Activated CD4-positive, alpha-beta T cell treated with anti-CD3 and anti-CD28 coated beads, Interleukin-2, amount 50 U/mL, for 24 hours (primary cell): ENCODE results near the gene DPP8.

Source experiments
- DNase-seq, 2 donors: peaks; one replicate each; pipeline ENCODE4 v3.0.0-alpha.2; 2020; ENCODE audit warnings: low read depth in 1 of 2, low spot score in 1 of 2

Gene DPP8

DNA sequence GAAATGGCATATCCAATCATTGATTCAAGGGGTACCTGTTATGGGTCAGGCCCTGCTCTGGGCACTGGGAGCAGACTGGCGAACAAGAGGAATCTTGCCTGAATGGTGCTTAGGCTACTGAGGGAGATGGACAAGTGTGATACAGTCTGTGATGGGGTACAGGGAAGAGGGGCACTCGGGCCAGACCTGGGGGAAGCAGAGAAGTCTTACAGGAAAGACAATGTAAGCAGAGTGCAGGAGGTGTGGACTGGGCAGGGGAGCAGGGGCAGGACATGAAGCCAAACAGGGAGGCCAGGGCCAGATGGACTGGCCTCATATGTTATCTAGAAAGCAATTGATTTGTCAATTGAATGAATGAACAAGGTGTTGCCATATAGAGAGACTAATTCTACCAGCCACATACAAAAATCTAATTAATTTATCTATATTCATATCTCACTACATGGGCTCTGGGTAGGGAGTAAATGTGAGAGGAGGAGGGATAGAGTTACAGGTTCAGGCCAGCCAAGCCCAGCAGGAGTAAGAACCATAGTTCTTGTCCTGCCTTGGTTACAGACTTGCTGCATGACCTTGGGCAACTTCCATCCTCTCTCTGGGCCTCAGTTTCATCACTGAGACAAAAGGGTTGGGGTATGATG is 91.2 kb downstream of the DPP8 start:
- DNase-seq: no peak

DNA sequence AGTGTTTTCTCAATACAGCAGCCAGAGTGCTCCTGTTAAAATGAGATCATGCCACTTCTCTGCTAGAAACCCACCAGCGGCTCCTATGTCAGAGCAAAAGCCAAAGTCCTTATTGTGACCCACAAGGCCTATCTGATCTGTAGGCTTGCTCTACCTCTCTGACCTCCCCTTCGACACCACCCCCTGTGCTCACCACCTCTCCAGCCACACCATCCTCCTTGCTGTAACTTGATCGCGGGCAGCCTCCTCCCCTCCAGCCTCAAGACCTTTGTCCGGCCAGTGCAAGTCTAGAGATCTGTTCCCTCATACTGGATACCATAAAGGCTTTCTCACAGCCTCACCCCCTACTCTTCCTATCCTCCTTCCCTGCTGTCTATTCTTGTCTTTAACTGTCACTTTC is 92.8 kb downstream of the DPP8 start:
- DNase-seq: no peak

DNA sequence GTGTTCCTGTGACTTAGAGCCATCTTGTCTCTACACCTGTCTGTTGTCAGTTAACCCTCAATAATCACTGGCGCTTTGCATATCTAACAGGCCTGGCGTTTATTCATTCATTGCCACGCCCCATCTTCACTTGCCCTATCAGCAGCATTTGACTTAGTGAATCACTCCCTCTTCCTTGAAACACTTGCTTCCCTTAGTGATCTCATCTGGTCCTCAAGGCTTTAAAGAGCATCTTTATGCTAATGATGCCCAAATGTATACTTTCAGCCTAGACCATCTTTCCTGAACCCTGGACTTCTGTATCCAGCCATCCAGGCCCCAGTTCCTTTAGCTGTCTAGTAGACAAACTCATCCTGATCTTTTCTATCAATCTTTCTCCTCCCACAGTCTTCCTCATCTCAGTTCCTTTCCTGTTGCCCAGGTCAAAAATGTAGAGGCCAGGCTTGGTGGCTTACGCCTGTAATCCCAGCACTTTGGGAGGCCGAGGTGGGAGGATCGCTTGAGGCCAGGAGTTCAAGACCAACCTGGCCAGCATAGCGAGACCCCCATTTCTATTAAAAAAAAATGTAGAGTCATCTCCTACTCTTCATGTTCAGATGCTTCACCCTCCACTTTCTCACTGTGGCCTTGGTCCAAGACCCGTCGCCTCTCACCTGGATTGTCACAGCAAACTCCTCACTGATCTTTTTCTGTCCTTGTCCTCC is 93.4 kb downstream of the DPP8 start:
- DNase-seq: no peak

DNA sequence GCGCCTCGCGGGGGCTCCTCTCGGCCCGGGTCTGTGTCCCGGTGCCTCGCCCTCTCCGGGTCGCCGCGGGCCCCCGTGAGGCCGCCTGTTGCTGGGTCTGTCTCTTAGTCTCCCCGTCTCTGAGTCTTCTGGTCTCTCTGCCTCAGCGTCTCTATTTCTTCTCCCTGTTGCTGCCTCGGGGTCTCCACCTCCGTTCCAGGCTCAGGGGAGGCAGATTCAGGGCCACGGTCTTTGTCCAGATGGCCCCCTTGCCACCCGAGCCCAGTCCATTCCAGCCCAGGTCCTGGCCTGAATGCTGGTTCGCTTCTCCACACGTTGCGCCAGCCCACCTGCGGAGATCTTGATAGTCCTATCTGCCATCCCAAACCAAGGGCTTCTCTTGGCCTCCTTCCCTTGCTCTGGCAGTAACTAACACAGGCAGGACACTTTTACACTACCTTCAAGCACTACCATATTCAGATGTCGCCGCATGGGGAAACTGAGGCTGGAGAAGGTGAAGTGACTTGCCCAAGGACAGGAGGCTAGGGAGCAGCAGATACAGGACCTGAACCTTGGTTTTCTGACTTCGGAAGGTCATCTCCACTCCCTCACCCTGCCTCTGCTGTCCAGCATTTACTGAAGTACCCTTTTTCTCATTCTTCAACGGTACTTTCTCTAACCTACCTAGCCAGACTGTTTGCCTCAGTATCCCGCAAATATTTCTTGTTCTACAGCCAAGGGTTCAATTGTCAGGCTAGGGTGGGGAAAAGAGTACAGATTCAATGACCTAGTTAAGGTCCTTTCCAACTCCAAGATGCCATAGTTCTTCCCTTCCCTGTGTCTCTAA is 94.1 kb downstream of the DPP8 start:
- no peak for DNase-seq

DNA sequence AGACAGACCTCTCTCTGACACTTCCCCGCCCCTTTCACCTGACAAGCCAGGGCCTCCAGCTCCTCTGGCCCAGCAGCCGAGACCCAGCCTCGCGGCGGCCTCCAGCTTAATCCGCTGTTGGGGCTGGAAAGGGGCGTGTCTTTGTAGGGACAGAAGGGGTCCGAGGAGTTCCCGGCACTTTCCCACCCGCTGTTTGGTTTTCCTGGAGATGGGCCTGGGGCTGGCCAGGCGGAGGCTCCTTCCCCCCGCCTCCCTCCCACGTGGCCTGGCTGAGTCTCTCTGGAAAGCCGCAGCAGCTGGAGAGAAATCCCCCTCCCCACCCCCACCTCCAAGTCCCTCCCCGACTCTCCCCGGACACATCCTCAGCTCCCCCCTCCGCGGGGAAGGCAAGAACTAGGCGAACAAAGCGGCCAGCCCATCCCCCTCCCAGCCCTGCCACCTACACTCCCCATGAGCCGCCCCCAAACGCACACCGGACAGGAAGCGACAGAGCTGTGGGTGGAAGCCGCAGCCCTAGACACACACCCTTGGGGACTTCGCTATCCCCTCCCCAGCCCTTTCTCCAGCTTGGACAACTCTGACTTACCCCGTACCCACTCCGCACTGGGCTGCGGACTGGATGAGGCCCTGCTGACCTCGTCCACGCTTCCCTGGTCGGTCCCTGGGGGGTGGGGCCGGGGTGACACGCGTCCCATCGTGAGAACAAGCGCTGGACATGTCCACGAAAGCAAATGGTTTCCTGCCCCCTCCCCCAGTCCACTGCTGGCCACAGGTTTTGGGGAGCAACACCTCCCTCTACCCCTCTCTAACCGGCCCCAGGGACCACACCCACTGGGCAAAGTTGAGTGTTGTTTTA is 95.9 kb downstream of the DPP8 start:
- DNase-seq: no peak

- DNase-seq: no peak
These were observed 96.5 kb downstream of the DPP8 start for GRCh38 chr15:65420975-65421359.

GRCh38 chr15:65418596-65418995 is 98.9 kb downstream of the DPP8 start:
- DNase-seq: no peak

GRCh38 chr15:65416845-65417416 is 100.6 kb downstream of the DPP8 start:
- DNase-seq: no peak

DNA sequence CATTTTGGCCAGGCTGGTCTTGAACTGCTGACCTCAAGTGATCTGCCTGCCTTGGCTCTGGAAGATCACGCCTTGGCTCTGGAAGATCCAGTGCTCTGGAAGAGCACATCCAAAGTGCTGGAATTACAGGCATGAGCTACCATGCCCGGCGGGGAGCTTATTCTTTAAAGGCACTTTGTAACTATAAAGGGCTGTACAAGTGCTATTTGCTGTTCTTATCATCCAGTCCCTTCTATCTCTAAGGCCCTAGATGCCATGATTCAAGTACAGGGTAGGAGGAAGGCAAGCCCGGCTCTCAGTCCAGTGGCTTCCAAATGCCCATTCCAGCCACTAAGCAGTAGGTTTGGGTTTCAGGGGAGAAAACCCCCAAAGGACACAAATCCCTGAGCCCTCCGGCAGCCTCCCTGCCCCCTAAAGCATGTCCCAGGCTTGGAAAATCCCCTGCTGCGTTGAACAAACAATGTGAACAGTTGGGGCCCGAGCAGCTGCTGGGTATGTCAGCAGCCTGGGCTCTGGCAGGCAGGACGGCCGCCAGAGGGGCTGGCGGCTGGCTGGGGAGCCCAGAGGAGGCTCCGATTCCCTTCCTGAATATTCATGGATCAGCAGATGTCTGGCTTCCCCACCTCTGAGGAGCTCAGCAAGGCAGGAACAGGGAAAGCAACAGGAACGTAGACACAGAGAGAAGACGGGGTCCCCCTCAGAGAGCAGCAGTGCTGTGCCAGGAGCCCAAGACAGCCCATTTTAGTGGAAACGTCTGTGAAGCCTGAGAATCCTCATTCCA is 102.5 kb downstream of the DPP8 start:
- DNase-seq: no peak

DNA sequence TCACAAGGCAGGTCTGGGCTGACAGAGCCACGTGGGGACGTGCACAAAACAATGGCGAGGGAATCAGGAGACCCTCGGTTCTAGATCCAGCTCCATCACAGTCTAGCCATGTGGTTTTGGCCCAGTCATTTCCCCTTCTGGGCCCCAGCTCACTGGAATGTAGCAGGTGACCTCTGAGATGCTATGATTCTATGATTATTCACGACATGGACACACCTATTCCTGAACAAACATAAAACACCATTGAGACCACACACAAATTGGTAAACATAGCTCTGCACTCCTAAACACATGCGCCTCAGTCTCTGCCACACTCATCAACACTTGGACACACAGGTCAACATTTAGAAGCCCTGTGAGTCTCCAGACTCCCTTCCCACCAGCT is 103.7 kb downstream of the DPP8 start:
- no peak for DNase-seq

- DNase-seq: no peak
These were observed 104.3 kb downstream of the DPP8 start for GRCh38 chr15:65413051-65413759.

DNA sequence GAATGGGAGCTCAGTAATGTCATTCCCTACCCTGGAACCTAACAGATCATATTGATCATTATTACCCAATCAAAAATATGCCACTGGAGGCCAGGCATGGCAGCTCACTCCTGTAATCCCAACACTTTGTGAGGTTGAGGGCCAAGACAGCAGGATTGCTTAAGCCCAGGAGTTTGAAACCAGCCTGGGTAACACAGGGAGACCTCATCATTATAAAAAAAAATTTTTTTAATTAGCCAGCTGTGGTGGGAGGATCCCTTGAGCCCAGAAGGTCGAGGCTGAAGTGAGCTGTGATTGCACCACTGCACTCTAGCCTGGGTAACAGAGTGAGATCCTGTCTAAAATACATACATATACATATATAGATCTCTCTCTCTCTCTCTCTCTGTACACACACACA is 104.9 kb downstream of the DPP8 start:
- DNase-seq: no peak

DNA sequence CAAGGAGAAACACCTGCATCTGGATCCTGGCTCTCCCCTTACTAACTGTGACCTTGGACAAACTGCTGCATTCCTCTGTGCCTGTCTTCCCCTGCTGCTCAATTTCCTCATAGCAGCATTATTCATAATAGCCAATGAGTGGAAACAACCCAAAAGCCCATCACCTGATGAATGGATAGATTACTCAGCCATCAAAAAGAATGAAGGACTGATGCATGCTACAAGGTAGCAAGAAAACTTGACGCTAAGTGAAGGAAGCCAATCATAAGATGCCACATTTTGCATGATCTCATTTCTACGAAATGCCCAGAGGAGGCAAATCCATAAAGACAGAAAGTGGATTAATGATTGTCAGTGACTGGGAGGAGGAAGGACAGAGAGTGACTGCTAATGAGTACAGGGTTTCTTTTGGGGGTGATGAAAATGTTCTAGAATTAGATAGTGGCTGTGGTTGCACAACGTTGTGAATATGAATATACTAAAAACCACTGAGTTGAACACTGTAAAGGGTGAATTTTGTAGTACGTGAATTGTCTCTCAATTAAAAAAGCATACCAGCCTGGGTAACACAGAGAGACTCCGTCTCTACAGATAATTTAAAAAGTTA is 105.9 kb downstream of the DPP8 start:
- DNase-seq: no peak

DNA sequence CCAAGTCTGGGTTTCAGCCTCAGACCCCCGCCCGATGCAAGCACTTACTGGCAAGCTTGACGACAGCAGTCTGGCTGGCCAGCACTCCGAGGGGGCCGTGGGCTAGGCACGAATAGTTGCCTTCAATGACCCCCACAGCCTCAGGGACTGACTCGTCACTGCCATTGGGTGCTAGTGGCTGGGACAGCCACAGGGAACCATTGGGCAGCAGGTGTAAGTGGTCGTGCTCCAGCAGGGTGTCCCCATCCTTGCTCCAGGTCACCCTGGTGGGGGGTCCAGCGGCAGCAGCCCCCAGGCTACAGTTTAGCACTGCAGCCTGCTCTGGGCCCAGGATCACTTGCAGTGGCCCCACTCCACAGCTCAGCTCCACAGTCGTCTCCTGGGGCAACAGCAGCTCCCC is 106.5 kb downstream of the DPP8 start:
- no peak for DNase-seq

GRCh38 chr15:65410036-65410435 is 107.5 kb downstream of the DPP8 start:
- no peak for DNase-seq

DNA sequence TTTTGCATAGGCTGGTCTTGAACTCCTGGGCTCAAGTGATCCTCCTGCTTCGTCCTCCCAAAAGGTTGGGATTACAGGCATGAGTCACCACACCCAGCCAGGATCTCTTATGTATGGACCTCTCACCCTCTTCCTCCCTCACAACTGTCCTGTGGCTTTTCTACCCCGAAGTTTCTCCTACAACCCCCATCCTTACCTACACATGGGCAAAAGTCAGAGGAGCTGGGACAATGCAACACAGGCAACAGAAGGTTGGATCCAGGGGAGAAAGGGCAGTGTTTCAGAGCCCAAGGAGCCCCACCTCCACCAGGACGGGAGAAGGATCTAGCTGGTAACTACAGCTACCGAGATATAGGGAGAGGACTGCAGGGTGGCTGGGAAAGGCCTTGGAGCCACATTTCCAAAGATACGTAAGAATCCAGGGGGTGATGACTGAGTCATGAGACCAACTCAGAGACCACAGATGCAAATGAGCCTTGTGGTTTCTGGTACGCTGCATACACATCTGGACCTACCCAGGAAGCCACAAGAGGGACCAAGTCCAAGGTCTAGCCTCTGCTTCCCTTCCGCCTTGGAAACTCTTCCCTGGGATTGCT is 108.4 kb downstream of the DPP8 start:
- no peak for DNase-seq

DNA sequence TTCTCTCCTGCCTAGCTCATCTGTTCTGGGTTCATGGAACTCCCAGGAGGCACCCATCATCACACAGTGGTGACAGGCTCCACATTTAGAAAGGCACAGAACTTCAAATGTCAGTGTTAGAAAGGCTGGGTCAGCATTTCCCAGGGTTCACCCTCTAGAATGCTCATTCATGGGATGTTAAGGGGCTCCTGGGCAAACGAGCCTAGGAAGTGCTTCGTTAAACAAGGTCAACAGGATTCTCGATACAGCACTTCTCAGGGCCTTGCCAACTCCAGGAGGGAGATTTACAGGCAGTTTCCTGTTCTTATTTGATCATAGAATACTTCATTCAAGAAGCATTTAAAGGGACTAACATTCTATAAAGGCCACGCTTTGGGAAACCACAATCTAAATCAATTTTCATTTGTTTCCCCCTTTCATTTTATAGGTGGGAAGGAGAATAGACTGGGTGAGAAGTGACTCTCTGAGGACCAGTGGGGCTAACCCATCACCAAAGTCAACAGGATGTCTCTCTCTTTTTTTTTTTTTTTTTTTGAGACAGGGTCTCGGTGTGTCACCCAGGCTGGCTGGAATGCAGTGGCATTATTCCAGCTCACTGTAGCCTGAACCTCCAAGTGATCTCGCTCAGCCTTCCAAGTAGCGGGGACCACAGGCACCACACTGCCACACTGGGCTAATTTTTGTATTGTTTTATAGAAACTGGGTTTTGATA is 109.0 kb downstream of the DPP8 start:
- no peak for DNase-seq

GRCh38 chr15:65406424-65407000 is 111.0 kb downstream of the DPP8 start:
- no peak for DNase-seq
